HepG2 (cell line): Measurements from ENCODE around the gene CCDC9B. TPM values are rescaled to one million over a fixed set of nuclear protein-coding genes. Genes with fewer than 3 reads are reported as not detected.

Experiments used
- ATAC-seq: fragments of 200-7000 bp; cut with Tn5 transposase; 3 replicates; pipeline ENCODE4 v1.9.1; 2020; ENCODE audit warnings: mild to moderate bottlenecking, moderate library complexity
- BruUV-seq: library from RNA; stranded (reverse); fragments of 400-500 nt; replicated peaks from 2 replicates; lab custom pipeline; 2021; lab: Mats Ljungman, UMichigan
- CTCF ChIA-PET: fragments of 300-600 bp; formaldehyde crosslinking; extraction: SDS; loops from one replicate; lab custom pipeline; 2021; ENCODE audit warnings: low total read pairs, inconsistent platforms, low intra/inter-chr PET ratio; lab: Yijun Ruan, JAX
- POLR2A ChIA-PET: fragments of 350-600 bp; sonication (Branson Sonifier 250); formaldehyde crosslinking; loops from one replicate; lab custom pipeline; 2020; ENCODE audit warnings: antibody characterized with exemption, inconsistent platforms; lab: Yijun Ruan, JAX
- DNase-seq: peaks from one replicate; pipeline ENCODE4 v3.0.0-alpha.2; 2015; ENCODE audit warnings: low spot score
- FAIRE-seq: peaks from 3 replicates; lab custom pipeline; 2011; peaks lifted over from hg19 to GRCh38; lab: Jason Lieb, UNC
- H2AFZ ChIP-seq: one replicate; pipeline ENCODE4 v1.6.1; 2011; ENCODE audit warnings: low read length, inconsistent platforms
- H3K27ac ChIP-seq: fragments of 300-600 bp; 3 replicates; pipeline ENCODE4 v1.8.0; 2011; ENCODE audit warnings: mixed run types, mild to moderate bottlenecking, mixed read lengths, low read length, inconsistent platforms; ENCODE audit not compliant: insufficient read depth; ENCODE audit errors: extremely low read length
- H3K27me3 ChIP-seq, 2 experiments: fragments of 200-600 bp in 1 of 2; 2 replicates in 1 of 2; 3 replicates in 1 of 2; pipeline versions ENCODE4 v1.6.0 to v1.8.0; 2011; ENCODE audit warnings: low read length in 2 of 2, mild to moderate bottlenecking in 2 of 2, moderate library complexity in 2 of 2, inconsistent platforms in 1 of 2; ENCODE audit not compliant: insufficient read depth in 2 of 2, control insufficient read depth in 1 of 2
- H3K36me3 ChIP-seq, 2 experiments: fragments of 200-600 bp in 1 of 2; replicated peaks in 1 of 2; 2 replicates in 1 of 2; 3 replicates in 1 of 2; pipeline versions ENCODE4 v1.5.1 to v1.8.0; 2011; ENCODE audit warnings: low read length in 2 of 2, inconsistent platforms in 1 of 2; ENCODE audit not compliant: insufficient read depth in 2 of 2, control insufficient read depth in 1 of 2
- H3K4me1 ChIP-seq: 2 replicates; pipeline ENCODE4 v1.5.1; 2012; ENCODE audit warnings: low read length, inconsistent platforms; ENCODE audit not compliant: insufficient read depth
- H3K4me2 ChIP-seq: 2 replicates; pipeline ENCODE4 v1.6.0; 2011; ENCODE audit warnings: low read depth, low read length, inconsistent platforms
- H3K4me3 ChIP-seq, 3 experiments: fragments of 200-600 bp in 1 of 3; sonication (generic), shearing (Covaris generic) in 1 of 3; replicated peaks in 1 of 3; 2 replicates each; pipeline ENCODE4 v1.5.1; 2011 to 2016; ENCODE audit warnings: low read length in 3 of 3, inconsistent platforms in 2 of 3, low read depth in 2 of 3, mild to moderate bottlenecking in 2 of 3, control low read depth in 1 of 3, mixed read lengths in 1 of 3; ENCODE audit not compliant: insufficient read depth in 1 of 3
- H3K79me2 ChIP-seq: one replicate; pipeline ENCODE4 v1.6.1; 2011; ENCODE audit warnings: low read length, inconsistent platforms; ENCODE audit not compliant: insufficient read depth
- H3K9ac ChIP-seq: 2 replicates; pipeline ENCODE4 v1.6.0; 2011; ENCODE audit warnings: mild to moderate bottlenecking, low read depth, low read length, inconsistent platforms; ENCODE audit not compliant: insufficient read depth
- H3K9me3 ChIP-seq: 2 replicates; pipeline ENCODE4 v1.5.1; 2012; ENCODE audit warnings: mild to moderate bottlenecking, low read length
- H4K20me1 ChIP-seq: 2 replicates; pipeline ENCODE4 v1.6.0; 2011; ENCODE audit warnings: inconsistent platforms, mild to moderate bottlenecking, low read length, moderate library complexity; ENCODE audit not compliant: insufficient read depth
- NR3C1 ChIP-seq: sonication (generic); formaldehyde crosslinking; IDR thresholded peaks from 2 replicates; pipeline ENCODE4 v1.4.0; 2020; ENCODE audit warnings: missing genetic modification reagents
- SAFB2 ChIP-seq: sonication (generic); formaldehyde crosslinking; IDR thresholded peaks from 2 replicates; pipeline ENCODE4 v1.5.1; 2020; ENCODE audit warnings: missing genetic modification reagents, low read depth, mild to moderate bottlenecking, borderline replicate concordance
- TOE1 ChIP-seq: sonication (generic); formaldehyde crosslinking; IDR thresholded peaks from 2 replicates; pipeline ENCODE4 v1.4.0; 2020; ENCODE audit warnings: mild to moderate bottlenecking, missing genetic modification reagents
- ZNF432 ChIP-seq: sonication (generic); formaldehyde crosslinking; IDR thresholded peaks from 2 replicates; pipeline ENCODE4 v1.5.0; 2020; ENCODE audit warnings: missing genetic modification reagents, mild to moderate bottlenecking, borderline replicate concordance
- ZNF577 ChIP-seq: sonication (generic); formaldehyde crosslinking; IDR thresholded peaks from 2 replicates; pipeline ENCODE4 v1.4.0; 2020; ENCODE audit warnings: mild to moderate bottlenecking, low read depth, missing genetic modification reagents, borderline replicate concordance
- ZSCAN21 ChIP-seq: sonication (generic); formaldehyde crosslinking; IDR thresholded peaks from 2 replicates; pipeline ENCODE4 v1.8.0; 2022; ENCODE audit warnings: mild to moderate bottlenecking, missing genetic modification reagents, moderate library complexity, borderline replicate concordance
- WGBS: methylation state at CpG from one replicate; pipeline ENCODE4 v1.1.6; 2017; ENCODE audit warnings: low lambda C conversion rate; 5-methylcytosine and 5-hydroxymethylcytosine counted together
- in situ Hi-C: cut with HindIII; loops from 2 replicates; pipeline ENCODE4 v1.10.0; 2017; ENCODE audit warnings: low pct_unique_long_range_greater_than_20kb; ENCODE audit not compliant: extremely low pct_ligation_motif_present
- intact Hi-C: fragments of 100-400 bp; cut with micrococcal nuclease; formaldehyde crosslinking; loops from one replicate; pipeline ENCODE4 v1.10.0; 2022; ENCODE audit not compliant: unreplicated experiment
- polyA plus RNA-seq, 8 experiments: library from polyadenylated mRNA; depleted of rRNA in 3 of 8; stranded (reverse) in 7 of 8; unstranded in 1 of 8; fragments of >200 nt; fragmentation: Illumina TruSeq in 4 of 8; extraction: Trizol in 4 of 8; gene quantifications; 2 replicates each; pipeline versions ENCODE4 v1.2.1 to v1.2.3, GENCODE V29; 2011 to 2016; ENCODE audit warnings: low read depth in 4 of 8, missing spikeins in 1 of 8, mixed read lengths in 1 of 8; ENCODE audit not compliant: insufficient read depth in 1 of 8
- total RNA-seq, 5 experiments: library from RNA; depleted of rRNA; stranded (reverse); fragments of >200 nt; fragmentation: Illumina TruSeq; extraction: Trizol; gene quantifications; 2 replicates each; pipeline ENCODE4 v1.2.3, GENCODE V29; 2016; ENCODE audit warnings: low read depth in 1 of 5
- TF ChIP-seq, protein P1 (sequence below): IDR thresholded peaks from 2 replicates; pipeline ENCODE4 v1.6.1; 2018; ENCODE audit warnings: missing genetic modification reagents
- TF ChIP-seq, protein P2 (sequence below): sonication (generic); formaldehyde crosslinking; IDR thresholded peaks from 2 replicates; pipeline ENCODE4 v1.5.0; 2020; ENCODE audit warnings: missing genetic modification reagents
- TF ChIP-seq, protein P3 (sequence below): sonication (generic); formaldehyde crosslinking; conservative IDR thresholded peaks from 2 replicates; pipeline ENCODE4 v1.4.0; 2020; ENCODE audit warnings: mild to moderate bottlenecking, missing genetic modification reagents, moderate library complexity
- TF ChIP-seq, protein P4 (sequence below): sonication (generic); formaldehyde crosslinking; IDR thresholded peaks from 2 replicates; pipeline ENCODE4 v1.5.0; 2020; ENCODE audit warnings: missing genetic modification reagents, mild to moderate bottlenecking, borderline replicate concordance
- TF ChIP-seq, protein P5 (sequence below): sonication (generic); formaldehyde crosslinking; IDR thresholded peaks from 2 replicates; pipeline ENCODE4 v1.4.0; 2020; ENCODE audit warnings: missing genetic modification reagents

The CCDC9B gene
- total and polyA plus RNA-seq, 2 of the 13 experiments (the other 11 are each of a cell fraction or from before 2014, with no cell fraction given) = 0.98 to 1.6 TPM

DNA sequence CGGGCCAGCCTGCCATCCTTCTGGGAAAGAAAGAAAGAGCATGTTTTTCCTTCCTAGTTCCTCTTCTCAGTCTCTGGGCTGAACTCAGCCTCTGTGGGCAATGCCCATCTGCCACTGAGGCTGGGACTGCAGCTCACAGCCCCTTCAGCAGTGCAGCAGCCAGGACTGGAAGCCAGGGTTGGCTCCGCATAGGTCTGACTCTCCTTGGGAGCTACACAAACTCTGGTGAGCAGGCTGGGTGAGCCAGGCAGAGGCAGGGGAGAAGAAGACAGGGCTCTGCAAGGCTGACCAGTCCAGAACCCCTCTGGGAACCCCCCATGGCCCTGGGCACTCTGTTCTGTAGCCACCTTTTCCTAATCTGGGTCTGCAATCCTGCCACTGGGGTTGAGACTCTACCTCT, 20.9 kb upstream of the CCDC9B start:
- H3K4me2 ChIP-seq = no peak overlapping the region
- intact Hi-C loops (no loop called here), in situ Hi-C loops (no loop called here)
- ATAC-seq (no peak), FAIRE-seq (no peak), DNase-seq (no peak)
- TF ChIP-seq, protein P1, sequence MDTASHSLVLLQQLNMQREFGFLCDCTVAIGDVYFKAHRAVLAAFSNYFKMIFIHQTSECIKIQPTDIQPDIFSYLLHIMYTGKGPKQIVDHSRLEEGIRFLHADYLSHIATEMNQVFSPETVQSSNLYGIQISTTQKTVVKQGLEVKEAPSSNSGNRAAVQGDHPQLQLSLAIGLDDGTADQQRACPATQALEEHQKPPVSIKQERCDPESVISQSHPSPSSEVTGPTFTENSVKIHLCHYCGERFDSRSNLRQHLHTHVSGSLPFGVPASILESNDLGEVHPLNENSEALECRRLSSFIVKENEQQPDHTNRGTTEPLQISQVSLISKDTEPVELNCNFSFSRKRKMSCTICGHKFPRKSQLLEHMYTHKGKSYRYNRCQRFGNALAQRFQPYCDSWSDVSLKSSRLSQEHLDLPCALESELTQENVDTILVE = no peak
- TF ChIP-seq, protein P2, sequence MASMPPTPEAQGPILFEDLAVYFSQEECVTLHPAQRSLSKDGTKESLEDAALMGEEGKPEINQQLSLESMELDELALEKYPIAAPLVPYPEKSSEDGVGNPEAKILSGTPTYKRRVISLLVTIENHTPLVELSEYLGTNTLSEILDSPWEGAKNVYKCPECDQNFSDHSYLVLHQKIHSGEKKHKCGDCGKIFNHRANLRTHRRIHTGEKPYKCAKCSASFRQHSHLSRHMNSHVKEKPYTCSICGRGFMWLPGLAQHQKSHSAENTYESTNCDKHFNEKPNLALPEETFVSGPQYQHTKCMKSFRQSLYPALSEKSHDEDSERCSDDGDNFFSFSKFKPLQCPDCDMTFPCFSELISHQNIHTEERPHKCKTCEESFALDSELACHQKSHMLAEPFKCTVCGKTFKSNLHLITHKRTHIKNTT (CRISPR knock-in tag) = no peak
- no peak for TF ChIP-seq ZSCAN21 (CRISPR knock-in tag)
- no peak for TF ChIP-seq NR3C1 (CRISPR knock-in tag)
- no peak for TF ChIP-seq TOE1 (CRISPR knock-in tag)
- TF ChIP-seq, protein P3, sequence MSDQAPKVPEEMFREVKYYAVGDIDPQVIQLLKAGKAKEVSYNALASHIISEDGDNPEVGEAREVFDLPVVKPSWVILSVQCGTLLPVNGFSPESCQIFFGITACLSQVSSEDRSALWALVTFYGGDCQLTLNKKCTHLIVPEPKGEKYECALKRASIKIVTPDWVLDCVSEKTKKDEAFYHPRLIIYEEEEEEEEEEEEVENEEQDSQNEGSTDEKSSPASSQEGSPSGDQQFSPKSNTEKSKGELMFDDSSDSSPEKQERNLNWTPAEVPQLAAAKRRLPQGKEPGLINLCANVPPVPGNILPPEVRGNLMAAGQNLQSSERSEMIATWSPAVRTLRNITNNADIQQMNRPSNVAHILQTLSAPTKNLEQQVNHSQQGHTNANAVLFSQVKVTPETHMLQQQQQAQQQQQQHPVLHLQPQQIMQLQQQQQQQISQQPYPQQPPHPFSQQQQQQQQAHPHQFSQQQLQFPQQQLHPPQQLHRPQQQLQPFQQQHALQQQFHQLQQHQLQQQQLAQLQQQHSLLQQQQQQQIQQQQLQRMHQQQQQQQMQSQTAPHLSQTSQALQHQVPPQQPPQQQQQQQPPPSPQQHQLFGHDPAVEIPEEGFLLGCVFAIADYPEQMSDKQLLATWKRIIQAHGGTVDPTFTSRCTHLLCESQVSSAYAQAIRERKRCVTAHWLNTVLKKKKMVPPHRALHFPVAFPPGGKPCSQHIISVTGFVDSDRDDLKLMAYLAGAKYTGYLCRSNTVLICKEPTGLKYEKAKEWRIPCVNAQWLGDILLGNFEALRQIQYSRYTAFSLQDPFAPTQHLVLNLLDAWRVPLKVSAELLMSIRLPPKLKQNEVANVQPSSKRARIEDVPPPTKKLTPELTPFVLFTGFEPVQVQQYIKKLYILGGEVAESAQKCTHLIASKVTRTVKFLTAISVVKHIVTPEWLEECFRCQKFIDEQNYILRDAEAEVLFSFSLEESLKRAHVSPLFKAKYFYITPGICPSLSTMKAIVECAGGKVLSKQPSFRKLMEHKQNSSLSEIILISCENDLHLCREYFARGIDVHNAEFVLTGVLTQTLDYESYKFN (CRISPR knock-in tag) = no peak
- TF ChIP-seq, protein P4, sequence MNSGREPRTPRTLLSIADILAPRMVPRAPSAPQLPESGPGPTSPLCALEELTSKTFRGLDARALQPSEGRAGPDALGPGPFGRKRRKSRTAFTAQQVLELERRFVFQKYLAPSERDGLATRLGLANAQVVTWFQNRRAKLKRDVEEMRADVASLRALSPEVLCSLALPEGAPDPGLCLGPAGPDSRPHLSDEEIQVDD = no peak
- TF ChIP-seq, protein P5, sequence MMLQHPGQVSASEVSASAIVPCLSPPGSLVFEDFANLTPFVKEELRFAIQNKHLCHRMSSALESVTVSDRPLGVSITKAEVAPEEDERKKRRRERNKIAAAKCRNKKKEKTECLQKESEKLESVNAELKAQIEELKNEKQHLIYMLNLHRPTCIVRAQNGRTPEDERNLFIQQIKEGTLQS (CRISPR knock-in tag) = no peak
- no peak for TF ChIP-seq ZNF432
- no peak for TF ChIP-seq SAFB2 (CRISPR knock-in tag)
- TF ChIP-seq ZNF577 (CRISPR knock-in tag) = no peak
- CTCF ChIA-PET = no interaction called here
- POLR2A ChIA-PET = no interaction called here
- H3K9me3 ChIP-seq = no peaks in the 10 kb centered on the region
- no peaks in the 10 kb centered on the region for H4K20me1 ChIP-seq
- H2AFZ ChIP-seq = no peak overlapping the region
- H3K27ac ChIP-seq = no peak overlapping the region
- H3K9ac ChIP-seq = no peak overlapping the region
- WGBS = 58% methylated on average over 2 of the region's 2 CpGs
- peaks cover 11 to 75% of the 10 kb centered on the region in 2 experiments for H3K27me3 ChIP-seq
- peaks cover 9% of the 10 kb centered on the region for H3K4me1 ChIP-seq
- H3K4me3 ChIP-seq = no peak overlapping the region
- H3K79me2 ChIP-seq = no peaks in the 10 kb centered on the region
- H3K36me3 ChIP-seq = no peaks in the 10 kb centered on the region
- BruUV-seq = no TSS peak
